ENCODE results near the gene PRTN3.

PRTN3 gene, protein sequence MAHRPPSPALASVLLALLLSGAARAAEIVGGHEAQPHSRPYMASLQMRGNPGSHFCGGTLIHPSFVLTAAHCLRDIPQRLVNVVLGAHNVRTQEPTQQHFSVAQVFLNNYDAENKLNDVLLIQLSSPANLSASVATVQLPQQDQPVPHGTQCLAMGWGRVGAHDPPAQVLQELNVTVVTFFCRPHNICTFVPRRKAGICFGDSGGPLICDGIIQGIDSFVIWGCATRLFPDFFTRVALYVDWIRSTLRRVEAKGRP

DNA sequence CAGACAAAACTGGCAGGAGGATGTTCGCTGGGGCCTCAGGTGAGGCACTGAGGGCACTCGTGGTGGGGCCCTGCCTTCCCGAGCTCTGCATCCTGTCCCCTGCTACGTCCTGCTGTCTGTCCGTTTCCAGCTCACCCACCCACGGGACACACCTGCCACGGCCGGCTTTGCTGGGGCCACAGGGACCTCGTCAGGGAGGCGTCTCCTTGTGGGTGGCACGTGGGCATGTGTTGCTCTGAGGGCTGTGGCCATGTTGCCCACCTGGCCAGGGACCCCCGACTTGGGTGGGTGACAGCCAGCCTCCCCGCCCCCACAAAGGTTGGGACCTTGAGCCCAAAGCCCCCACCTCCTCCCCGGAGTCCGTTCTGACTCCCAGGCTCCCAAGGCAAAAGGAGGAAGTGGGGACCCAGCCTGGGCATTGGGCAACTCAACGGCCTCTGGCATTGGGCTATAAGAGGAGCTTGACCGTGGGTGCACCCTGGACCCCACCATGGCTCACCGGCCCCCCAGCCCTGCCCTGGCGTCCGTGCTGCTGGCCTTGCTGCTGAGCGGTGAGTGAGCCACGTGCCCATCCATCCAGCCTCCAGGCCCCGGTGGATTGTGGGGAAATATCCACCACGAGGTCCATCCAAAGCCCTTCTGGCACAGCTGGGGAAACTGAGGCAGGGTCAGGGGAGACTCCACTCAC is at the start of gene PRTN3:
PRTN3 (plus strand) TSS at position 481 of the 688 bp plus-strand sequence; CDS start at position 491, 10 bp downstream.
- DNase-seq = no peak

DNA sequence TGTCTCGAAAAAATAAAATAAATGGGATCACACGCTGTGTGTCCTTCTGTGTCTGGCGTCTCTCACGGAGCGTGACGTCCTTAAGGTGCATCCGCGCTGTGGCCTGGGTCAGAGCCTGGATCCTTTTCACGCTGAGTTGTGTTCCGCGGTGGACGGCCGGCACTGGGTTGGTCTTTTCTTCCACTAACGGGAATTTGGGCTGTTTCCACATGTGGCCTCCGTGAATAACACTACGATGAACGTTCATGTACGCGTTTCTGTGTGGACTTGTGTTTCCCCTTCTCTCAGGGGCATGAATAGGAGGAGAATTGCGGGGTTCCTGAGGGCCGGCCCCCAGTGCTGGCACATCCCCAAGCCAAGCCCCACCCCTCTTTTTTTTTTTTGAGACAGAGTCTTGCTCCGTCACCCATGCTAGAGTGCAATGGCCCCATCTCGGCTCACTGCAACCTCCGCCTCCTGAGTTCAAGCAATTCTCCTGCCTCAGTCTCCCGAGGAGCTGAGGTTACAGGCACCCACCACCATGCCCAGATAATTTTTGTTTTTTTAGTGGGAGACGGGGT is 49.7 kb upstream of the PRTN3 start:
- DNase-seq = no peak

DNA sequence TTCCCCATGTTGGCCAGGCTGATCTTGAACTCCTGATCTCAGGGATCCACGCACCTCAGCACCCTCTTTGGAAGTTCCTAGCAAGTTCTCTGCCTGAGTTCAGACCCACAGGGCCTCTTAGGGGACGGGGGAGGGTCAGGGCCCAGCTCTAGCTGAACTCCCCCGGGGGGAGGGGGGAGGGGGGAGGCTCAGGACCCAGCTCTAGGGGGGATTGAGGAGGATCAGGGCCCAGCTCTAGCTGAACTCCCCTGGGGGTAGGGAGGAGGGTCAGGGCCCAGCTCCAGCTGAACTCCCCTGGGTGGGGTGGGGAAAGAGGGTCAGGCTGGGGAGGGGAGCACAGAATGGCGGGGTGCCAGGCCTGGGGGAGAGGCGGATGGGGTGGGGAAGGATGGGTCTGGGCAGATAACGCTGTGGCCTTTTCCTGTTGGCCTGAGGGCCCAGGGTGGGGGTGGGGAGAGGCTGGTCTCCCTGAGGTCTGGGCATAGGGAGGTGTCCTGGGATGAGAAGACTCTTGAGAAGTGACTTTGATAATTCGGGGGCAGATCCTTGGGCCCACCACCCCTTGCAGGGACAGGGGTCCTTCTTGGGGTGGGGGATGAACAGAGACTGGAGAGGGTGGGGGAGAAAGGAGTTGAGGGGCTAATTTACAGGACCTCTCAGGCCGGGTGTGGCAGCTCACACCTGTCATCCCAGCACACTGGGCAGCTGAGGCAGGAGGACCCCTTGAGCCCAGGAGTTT is 49.1 kb upstream of the PRTN3 start:
- no peak for DNase-seq

DNA sequence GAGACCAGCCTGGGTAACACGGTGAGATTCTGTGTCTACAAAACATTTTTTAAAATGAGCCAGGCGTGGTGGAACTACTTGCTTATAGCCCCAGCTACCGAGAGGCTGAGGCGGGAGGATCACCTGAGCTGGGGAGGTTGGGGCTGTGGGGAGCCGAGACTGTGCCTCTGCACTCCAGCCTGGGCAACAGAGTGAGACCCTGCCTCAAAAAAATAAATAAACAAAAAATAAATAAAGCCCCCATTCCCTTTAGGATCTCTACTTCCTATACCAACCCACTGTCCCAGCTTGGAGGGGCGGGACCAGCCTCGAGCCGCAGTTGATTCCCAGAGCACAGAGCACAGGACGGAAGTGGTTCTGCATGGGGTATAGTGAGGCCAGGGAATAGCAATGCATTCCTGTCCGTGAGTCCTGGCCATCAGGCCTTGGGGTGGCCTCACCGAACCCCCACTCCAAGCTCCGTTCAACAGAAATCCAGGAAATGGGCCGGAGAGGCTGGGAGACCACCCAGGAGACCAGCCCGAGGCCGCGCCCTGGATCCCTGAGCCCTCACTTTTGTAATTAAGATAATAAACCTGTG is 48.4 kb upstream of the PRTN3 start:
- DNase-seq = no peak

DNA sequence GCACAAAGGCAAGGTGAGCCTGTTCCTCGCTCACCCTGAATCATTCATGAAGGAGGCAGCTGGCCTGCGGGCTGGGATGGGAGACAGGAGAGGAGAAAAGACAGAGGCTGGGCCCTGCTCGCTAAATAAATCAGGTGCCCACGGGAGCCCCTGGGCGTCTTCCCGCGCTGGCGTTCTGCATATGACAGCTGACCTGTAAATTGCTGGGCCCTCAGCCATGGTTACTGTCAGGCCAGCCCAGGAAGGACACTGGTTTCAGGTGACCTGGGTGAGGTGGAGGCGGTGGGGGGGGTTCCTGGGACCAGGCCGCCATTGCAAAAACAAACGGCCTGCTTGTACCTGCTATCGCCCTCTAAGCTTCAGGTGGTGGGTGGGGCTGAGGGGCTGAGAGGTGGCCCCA is 47.0 kb upstream of the PRTN3 start:
- DNase-seq = no peak

DNA sequence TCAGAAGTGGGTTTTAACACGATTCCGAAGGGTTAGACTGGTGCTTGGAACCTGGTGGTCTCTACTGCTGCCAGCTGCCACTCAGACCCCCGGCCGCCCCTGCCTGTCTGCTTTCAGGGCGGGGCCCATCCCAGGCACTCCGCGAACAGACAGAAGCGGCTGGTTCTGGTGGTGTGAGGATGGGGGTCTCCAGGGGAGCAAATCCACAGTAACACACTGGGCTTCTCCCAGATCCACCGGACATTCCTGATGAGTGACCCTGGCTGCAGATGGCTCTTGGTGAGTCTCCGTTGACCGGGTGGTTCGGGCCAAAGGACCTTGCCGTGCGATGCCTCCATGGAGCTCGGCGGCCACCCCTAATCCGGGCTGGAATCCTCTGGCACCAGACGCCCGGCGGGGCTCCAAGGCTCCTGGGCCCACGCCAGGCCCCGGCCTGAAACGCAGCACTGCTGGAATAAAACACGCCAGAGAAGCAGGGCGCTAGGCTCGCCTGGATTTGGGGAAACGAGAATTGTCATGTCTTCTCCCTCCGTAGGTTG is 45.7 kb upstream of the PRTN3 start:
- DNase-seq = no peak

DNA sequence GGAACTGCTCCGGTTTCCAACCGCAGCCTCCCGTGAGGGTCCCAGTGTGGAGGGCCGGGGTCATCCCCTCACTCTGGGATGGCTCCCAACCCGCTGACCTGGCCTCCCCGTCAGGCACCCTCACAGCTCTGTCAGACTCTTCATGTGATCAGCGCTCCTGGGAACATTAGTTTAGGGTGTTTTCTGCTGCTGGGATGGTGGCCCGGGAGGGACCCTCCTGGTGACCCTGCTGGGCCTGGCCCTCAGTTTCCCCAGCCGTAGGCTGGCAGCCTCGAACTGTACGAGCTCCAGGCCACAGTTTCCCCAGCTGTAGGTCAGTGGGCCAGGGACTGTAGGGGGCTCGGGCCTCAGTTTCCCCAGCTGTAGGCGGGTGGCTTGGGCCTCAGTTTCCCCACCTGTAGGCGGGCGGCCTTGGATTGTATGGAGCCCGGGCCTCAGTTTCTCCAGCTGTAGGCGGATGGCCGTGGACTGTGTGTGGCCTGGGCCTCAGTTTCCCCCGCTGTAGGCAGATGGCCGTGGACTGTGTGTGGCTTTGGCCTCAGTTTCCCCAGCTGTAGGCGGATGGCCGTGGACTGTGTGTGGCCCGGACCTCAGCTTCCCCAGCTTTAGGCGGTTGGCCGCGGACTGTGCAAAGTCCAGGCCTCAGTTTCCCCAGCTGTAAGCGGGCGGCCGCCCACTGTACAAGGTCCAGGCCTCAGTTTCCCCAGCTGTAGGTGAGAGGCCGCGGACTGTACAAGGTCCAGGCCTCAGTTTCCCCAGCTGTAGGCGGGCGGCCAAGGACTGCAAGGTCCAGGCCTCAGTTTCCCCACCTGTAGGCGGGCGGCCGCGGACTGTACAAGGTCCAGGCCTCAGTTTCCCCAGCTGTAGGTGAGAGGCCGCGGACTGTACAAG is 44.9 kb upstream of the PRTN3 start:
- DNase-seq = no peak

DNA sequence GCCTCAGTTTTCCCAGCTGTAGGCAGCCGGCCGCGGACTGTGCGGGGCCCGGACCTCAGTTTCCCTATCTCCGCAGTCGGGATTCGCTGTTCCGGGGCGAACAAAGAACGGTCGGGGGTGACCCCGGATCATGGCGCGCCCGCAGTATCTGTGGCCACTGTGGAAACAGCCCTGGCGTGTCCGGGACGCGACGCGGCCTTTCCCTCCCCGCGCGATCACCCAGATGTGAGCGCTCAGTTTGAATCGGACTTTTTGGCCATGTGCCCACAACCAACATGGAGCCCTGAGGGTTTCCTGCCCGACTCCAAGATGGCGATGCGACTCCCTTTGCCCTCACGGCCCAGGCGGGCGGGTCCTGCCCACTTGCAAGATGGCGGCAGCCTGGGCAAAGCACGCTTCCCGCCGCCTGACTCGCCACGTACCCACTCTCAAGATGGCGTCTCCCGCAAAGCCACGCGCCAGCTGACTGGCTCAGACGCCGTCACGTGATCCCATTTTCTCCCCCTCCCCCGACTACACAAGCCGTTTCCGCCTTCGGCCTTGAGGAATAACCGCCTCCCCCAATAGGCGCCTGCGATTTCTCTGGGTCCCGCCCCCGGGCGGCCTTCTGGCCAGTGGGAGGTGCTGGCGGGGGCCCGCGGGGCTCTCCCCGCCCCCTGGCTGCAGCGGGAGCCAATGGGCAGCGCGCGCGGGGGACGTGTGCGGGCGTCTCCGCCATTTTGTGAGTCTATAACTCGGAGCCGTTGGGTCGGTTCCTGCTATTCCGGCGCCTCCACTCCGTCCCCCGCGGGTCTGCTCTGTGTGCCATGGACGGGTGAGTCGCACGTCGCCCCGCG is 43.9 kb upstream of the PRTN3 start, which contains the start of gene PTBP1:
PTBP1 (plus strand) TSS at position 761 of the 836 bp plus-strand sequence; CDS start at position 807, 46 bp downstream.
- DNase-seq = peak; percentile 97

DNA sequence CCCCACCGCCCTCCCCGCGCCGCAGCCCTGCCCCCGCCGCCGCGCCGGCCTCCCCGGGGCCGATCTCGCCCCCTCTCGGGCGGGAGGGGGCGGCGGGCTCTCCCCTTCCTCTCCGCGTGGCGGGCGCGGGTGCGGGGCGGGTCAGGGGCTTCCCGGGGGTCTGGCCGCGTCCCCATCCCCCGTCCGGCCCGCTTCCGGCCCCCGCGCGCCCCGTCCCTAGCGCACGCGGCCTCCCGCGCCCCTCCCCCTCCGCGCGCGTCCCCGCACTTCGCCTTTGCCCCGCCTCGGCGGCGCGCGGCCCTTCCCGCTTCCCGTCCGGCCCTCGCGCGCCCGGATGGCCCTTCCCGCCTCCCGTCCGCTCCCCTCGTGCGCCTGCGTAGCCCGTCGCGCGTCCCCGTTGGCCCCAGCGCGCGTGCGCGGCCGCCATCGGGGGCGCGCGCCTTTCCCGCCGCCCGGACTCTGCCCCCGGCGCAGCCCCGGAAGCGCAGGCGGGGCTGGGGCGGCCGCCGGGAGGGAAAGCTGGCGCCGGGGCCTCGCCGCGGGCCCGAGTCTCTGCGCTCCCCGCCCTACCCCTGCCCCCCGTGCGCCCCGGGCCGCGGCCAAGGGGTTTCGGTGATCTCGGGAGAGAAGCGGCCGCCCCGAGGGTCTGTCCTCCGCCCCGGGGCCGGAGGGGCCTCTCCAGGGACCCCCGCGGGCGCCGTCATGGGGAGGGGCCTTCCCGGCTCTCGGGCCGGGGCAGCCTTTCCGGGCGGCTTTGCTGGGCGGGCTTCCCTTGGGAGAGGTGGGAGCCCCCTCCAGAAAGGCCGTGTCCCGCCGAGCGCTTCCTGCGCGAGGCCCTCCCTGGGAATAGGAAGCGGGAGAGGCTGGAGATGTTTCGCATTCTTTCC is 43.0 kb upstream of the PRTN3 start:
- peak; percentile 2 for DNase-seq

DNA sequence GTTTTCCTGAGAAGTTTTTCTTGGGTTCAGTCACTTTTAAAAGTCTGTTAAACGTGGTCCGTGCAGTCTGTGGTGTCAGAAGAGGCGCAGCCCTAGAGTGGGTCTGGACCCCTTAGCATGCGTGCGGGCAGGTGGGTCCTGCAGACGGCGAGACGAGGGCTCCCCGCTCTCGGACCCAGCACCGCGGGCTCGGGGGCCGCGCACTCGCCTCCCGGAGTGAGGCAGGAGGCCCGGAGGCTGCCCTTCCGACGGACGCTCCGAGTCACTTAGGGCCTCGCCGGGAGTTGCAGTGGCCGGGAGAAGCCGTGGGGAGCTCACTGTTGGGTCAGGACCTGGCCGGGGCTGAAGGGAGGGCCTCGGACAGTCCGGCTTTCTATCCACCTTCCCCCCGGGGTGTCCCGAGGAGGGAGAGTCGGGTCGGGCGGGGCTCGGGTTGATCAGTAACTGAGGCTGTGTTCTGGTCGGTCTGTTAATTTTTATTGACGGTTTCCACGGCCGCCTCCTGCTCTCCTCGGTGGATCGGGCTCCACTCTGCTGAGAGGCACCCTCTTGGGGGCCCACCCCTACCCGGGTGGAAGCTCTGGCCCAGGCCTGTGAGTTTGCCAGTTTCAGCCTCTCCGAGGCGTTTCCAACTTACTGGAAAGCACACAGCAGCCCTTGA is 42.3 kb upstream of the PRTN3 start:
- no peak for DNase-seq

DNA sequence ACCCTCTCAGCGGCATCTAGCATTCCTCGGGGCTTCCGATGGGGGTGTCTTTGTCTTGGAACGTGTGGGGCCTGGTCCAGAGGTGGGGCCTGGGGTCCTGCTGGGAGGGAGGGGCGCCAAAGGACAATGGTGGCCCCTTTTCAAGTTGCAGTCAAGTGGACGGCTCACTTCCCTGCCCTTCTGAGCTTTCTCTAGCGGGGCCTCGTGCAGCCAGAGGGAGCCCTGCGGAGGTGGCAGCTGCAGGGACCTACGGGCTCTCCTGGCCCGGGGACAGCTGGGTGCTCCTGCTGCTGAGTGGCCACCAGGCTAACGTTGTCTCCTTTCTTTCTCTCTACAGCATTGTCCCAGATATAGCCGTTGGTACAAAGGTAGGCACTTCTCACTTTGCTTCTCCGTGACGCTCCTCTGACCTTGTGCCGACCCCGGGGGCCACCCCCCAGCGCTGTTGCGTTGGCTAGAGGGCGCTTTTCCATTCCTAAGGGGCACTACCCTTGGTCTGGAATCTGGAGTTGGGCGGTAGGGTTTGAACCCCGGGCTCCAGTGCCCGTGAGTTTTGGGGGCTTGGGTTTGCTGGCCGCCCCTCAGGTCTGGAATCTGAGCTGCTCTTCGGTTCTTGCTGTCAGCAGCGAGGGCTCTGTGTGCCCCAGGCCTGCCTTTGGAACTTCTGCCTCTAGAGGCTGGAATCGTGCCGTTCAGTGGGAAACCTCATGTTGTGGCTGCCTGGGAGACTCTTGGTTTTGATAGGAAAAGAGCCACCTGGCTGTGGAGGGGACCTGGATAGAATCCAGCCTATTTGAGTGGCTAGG is 41.5 kb upstream of the PRTN3 start:
- DNase-seq = no peak

DNA sequence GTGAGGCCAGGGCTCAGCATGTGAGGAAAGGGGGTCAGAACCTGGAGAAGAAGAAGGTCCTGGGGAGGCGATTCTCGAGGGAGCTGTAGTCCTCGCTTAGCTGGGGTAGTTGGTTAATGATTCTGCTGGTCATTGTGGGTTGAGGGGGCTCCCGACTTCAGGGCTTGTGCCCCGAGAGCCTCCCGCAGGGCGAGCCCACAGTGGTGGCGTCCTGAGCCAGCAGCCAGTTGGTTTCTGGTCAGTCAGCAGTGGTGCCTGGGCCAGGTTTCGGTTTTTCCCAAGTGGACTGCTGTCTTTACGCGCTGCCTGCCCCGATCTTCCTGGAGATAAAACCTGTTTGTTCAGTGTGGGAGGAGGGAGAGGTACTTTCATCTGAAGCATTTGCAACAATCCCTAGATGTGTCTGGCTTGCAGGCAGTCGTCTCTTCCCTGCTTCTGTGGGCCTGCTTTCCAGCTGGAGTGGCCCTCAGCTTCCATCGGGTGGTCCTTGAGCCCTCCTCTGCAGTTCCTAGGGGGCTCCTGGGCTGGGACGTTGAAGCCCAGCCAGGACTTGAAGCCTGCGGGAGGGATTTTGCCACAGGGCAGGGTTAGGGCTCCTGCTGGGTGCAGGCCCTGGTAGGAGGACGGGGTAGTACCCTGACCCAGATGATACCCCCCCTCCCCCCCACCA is 40.3 kb upstream of the PRTN3 start:
- no peak for DNase-seq

DNA sequence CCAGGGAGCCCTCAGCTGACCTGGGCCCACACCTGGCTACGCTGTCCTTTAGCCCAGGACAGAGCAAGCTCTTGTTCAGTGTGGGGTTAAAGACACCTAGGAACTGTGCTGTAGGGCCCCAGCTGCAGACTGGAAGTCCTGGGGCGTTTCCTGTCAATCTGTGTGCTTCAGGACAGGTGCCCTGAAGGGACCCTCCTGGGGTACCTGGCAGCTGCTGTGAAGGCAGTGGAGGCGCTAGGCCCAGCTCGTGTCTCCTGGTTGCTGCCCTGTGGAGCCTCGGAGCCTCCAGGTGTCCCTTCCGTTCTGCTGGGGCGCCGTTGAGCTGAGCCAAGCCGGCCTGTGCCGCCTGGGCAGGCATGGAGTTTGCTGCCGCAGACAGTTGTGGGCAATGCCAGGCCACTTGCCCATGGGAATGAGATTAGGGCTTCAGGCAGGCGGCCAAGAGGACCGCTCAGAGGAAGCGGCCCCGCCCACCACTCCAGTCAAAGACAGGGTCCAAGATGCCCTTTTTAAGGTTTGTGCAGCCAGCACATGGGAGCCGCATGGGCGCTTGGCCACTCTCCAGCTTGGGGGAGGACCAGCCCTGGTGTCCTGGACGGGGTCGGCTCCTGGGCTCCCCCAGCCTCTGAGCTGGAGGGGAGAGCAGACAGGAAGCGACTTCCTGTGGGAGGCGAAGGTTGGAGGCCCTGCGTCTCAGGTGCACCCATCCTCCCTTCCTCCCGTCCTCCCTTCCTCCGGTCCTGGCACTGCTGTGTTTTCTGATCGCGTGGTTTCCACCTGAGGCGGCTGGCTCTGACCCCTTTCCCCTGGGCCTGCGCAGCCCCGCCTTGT is 39.6 kb upstream of the PRTN3 start:
- no peak for DNase-seq

DNA sequence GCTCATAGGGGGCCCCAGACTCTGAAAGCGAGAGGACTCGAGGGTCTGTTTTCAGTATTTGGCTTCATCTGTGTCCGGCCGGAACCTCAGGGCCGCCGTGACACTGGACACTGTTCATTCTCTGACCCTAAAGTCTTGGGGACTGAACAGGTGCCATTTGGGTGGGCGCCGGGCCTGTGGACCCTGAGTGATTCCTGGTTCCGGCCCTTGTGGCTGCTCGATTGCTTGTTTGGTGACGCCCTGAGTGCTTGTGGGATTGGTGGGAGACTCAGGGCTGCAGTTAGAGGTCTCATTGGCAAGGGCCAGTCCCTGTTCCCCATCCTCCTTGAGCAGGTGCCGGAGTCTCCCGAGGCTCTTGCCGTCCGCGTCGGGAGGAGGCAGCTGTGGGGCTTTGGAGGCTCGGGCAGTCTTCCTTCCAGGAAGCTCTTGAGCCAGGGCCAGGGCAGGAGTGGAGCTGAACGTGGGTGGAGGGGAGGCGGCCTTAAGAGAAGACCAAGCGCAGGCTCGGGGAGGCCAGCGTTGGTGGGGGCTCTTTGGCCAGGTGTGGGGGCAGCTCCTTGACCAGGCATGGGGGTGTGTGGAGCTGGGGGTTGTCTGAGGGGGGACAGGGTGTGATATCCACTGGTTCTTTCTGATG is 38.8 kb upstream of the PRTN3 start:
- no peak for DNase-seq

DNA sequence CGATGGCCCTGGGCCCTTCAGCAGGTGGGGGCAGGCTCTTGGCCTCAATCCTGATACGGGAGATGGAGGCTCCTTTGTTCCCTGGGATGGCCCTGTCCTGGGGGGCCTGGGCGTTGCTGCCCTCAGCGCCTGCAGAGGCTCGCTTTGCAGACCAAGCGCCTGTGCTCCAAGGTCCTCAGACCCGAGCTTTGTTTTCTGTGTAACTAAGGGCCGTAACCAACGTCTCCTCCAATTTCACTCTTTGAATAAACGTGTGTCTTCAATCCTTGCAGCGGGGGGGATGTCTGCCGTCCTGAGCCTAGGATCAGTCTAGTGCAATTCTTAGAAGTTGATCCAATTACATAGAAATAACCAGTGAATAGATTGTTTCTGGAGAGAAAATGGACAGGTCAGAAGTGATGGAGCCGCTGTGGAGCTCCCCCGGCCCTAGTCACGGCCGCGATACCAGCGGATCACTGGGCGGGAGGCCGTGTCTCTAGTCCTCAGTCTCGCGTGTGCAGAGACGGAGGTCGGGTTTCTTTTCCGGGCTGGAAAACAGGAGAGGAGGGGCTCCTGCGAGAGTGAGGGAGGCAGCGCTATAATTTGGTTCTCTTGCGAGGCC is 38.2 kb upstream of the PRTN3 start:
- DNase-seq = no peak

DNA sequence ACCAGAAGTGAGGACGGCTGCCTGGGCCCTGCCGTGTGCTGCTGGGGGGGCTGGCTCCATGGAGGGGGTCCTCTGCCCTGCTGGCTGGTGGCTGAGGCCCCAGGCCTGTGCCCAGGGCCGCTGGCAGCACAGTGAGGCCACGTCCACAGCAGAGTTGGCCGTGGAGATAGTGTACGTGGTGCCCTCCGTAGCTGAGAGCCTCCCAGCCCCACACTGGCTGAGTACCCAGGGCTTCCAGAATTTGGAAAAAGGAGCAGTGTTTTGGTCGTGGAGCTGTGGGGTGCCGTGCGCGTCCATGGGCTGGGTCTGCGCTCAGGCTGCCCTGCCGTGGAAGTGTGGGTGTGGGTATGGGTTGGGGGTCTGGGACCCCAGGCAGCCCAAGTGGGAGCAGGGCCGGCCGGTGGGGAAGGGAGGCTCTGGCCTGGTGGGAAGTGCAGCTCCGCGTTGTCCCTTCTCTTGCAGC is 37.7 kb upstream of the PRTN3 start:
- DNase-seq = no peak

Measured in DMS153 (cell line).